ENCODE data around the gene SLC66A2.
"Not testable (repeated sequence)": the region's sequence is repeated elsewhere in the genome, so short reads cannot be mapped to it uniquely, and the experiment has no call there.

The SLC66A2 gene

DNA sequence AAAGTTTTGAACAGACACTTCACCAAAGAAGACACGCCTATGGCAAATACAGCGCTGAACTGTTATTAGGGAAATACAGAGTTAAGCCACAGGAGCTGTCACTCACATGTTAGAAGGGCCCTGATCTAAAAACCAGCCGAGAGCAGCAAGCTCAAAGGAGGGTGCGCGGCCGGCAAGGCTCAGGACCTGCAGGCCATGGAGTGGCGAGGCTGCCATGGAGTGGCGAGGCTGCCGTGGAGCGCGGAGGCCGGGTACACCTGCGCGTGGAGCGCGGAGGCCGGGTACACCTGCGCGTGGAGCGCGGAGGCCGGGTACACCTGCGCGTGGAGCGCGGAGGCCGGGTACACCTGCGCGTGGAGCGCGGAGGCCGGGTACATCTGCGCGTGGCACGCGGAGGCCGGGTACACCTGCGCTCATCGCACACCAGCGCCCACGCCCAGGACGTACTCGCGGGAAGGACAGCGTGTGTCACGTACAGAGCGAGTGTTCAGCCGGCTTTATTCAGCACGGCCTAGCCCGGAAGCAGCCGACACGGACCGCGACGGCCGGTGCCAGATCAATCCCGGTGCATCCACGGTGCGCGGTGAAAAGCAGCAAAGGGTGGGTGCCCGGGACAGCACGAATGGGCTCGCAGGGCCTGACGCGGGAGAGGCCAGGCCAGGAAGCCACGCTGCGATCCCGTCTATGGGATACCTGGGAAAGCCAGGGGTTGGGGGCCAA lies 68.8 kb downstream of the SLC66A2 start:
- no peak for DNase-seq (ENCODE audit: low read depth)
- TF ChIP-seq, protein P1, sequence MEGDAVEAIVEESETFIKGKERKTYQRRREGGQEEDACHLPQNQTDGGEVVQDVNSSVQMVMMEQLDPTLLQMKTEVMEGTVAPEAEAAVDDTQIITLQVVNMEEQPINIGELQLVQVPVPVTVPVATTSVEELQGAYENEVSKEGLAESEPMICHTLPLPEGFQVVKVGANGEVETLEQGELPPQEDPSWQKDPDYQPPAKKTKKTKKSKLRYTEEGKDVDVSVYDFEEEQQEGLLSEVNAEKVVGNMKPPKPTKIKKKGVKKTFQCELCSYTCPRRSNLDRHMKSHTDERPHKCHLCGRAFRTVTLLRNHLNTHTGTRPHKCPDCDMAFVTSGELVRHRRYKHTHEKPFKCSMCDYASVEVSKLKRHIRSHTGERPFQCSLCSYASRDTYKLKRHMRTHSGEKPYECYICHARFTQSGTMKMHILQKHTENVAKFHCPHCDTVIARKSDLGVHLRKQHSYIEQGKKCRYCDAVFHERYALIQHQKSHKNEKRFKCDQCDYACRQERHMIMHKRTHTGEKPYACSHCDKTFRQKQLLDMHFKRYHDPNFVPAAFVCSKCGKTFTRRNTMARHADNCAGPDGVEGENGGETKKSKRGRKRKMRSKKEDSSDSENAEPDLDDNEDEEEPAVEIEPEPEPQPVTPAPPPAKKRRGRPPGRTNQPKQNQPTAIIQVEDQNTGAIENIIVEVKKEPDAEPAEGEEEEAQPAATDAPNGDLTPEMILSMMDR (IDR thresholded peaks at IDR 0.05; ENCODE audit: control insufficient read depth, insufficient read depth, low read depth, low read length, missing control alignments) = no peak
- no peak overlapping the region for H3K4me3 ChIP-seq (ENCODE audit: control insufficient read depth, low read depth, low read length)

DNA sequence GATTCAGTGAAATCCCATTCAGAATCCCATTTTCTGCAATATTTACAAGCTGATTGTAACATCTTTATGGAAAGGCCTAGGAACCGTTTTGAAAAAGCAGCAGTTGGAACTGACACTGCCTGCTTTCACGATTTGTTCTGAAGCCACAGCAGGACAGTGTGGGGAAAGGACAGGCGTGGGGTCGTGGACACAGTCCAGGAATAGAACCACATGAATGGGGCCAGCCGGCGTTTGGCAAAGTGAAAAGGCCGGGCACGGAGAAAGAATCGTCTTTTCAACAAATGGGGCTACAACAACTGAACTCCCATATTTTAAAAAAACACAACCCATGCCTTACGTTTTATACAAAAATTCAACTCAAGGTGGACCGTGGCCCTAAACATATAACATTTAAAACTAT lies 69.8 kb downstream of the SLC66A2 start:
- H3K4me3 ChIP-seq (ENCODE audit: control insufficient read depth, low read depth, low read length) = no peak overlapping the region
- no peak for DNase-seq (ENCODE audit: low read depth)
- TF ChIP-seq, protein P1 (IDR thresholded peaks at IDR 0.05; ENCODE audit: control insufficient read depth, insufficient read depth, low read depth, low read length, missing control alignments) = no peak

DNA sequence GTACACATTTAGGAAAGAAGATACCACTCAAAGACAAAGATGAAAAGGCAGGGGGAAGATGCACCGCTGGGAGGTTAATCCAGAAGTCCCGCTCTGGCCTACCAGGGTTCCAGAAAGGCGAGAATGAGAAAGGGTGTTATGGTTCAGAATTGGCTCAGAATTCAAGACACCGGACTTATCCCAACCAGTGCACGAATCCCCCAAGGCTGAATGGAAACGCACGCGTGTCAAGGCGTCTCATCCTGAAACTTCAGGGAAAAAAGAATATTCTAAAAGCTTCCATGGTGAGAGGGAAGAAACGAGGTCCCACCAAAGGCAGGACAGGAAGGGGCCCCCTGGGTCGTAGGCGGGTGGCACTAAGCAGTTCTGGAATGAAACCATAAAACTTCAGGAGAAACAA lies 71.9 kb downstream of the SLC66A2 start:
- TF ChIP-seq, protein P1 (IDR thresholded peaks at IDR 0.05; ENCODE audit: control insufficient read depth, insufficient read depth, low read depth, low read length, missing control alignments) = no peak
- no peak for DNase-seq (ENCODE audit: low read depth)
- no peak overlapping the region for H3K4me3 ChIP-seq (ENCODE audit: control insufficient read depth, low read depth, low read length)

DNA sequence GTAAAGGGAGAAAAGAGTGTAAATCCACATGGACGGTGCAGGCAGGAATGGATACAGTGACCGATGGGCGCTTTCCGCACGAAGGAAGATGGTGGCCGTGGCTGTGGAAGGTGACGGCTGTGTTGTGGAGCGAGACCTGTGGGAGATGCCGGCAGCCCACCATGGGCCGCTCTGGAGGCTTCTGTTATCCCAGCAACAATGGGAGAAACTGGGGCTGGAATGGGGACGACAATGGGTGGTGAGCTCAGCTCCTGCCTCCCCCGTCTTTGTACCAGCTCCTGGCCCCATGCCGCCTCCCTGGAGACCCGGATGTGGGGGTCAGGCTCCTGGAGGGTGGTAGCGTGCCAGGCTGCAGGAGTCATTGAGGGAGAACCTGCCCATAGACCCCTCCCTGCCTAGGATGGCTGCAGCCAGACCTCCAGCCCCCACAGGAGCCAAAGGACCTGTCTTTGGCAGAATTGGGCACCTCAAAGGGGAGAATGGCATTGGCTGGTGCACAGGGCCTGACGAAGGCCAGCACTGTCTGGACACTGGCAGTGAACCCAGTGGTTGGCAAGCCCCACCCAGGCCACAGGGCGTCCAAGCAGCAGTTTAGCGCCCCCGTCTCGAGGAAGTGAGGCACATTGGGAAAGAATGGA lies 72.6 kb downstream of the SLC66A2 start:
- TF ChIP-seq, protein P1 (IDR thresholded peaks at IDR 0.05; ENCODE audit: control insufficient read depth, insufficient read depth, low read depth, low read length, missing control alignments) = no peak
- DNase-seq (ENCODE audit: low read depth) = no peak
- H3K4me3 ChIP-seq (ENCODE audit: control insufficient read depth, low read depth, low read length) = no peak overlapping the region

DNA sequence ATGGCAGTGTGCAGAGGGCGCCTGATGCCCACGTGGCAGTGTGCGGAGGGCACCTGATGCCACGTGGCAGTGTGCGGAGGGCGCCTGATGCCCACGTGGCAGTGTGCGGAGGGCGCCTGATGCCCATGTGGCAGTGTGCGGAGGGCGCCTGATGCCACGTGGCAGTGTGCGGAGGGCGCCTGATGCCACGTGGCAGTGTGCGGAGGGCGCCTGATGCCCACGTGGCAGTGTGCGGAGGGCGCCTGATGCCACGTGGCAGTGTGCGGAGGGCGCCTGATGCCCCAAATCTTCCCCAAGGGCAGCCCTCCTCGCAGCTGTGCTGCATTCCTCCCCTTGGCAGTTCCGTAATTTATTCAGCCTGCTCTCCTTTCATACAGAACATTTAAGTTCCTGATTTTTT lies 73.2 kb downstream of the SLC66A2 start:
- not testable (repeated sequence) for H3K4me3 ChIP-seq (ENCODE audit: control insufficient read depth, low read depth, low read length); DNase-seq (ENCODE audit: low read depth)

DNA sequence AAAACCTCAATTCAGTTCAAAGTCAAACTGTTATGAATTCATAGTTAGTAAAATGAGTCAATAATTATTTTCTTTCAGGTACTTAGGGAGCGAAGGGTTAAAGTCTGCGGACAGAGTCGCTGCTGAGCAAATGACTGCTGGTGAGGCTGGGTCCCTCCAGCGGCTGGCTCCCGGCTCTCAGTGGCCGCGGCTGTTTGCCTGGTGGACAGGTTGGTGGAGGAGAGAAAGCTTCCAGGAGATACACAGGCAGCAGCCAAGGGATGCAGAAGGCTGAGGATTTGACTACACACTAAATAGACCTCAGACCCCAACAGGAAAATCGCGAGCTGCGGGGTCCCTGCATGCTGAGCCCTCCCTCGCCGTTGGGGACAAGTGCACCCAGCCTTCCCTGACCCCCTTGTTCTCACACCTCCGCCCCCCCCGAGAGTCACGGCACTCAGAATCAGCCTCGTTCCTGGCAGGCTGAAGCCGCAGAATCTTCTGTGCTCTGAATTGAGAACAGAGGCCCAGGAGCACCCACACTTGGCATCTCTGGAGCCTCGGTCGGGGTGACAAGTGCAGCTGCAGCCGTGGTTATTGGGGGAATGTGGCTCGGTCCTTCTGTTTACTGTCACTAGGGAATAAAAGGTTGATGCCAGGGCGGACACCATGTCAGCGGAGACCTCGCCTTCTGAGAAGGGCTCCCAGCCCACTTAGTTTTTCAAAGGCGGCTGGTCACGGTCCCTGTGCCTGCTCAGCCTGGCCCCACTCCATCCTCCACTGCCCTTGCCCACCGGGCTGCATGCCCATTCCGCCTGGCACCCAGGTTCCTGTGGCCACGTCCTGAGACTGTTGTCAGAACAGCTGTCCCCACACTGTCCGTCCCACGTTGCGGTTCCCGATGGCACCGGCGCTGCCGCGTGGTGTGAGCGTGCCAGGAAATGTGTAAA lies 74.0 kb downstream of the SLC66A2 start:
- DNase-seq (ENCODE audit: low read depth) = no peak
- no peak overlapping the region for H3K4me3 ChIP-seq (ENCODE audit: control insufficient read depth, low read depth, low read length)
- TF ChIP-seq, protein P1 (IDR thresholded peaks at IDR 0.05; ENCODE audit: control insufficient read depth, insufficient read depth, low read depth, low read length, missing control alignments) = no peak
